Panc1 (cell line): ENCODE data around the gene PROKR2. TPM values are rescaled to one million over a fixed set of nuclear protein-coding genes. Genes with fewer than 3 reads are reported as not detected.

ENCODE experiments used
- ATAC-seq: fragments of 200-7000 bp; cut with Tn5 transposase; 2 replicates; pipeline ENCODE4 v1.9.1; 2020; ENCODE audit warnings: mild to moderate bottlenecking, moderate library complexity
- Bru-seq: library from RNA; stranded (reverse); fragments of 400-500 nt; gene quantifications from one replicate; lab custom pipeline; 2021; lab: Mats Ljungman, UMichigan
- BruChase-seq, 2 experiments: library from RNA; stranded (reverse); fragments of 400-500 nt; gene quantifications; one replicate each; lab custom pipeline; 2021; lab: Mats Ljungman, UMichigan
- BruUV-seq: library from RNA; stranded (reverse); fragments of 400-500 nt; replicated peaks from 2 replicates; lab custom pipeline; 2021; lab: Mats Ljungman, UMichigan
- CTCF ChIA-PET: fragments of 300-600 bp; sonication (Branson Sonifier 250); formaldehyde crosslinking; loops from one replicate; lab custom pipeline; 2022; ENCODE audit warnings: antibody characterized with exemption; lab: Charles Lee
- POLR2A ChIA-PET: fragments of 300-600 bp; sonication (Branson Sonifier 250); formaldehyde crosslinking; loops from one replicate; lab custom pipeline; 2022; ENCODE audit warnings: antibody characterized with exemption; lab: Charles Lee
- DNase-seq: peaks from one replicate; pipeline ENCODE4 v3.0.0-alpha.2; 2010; ENCODE audit warnings: low read depth, low spot score
- H3K27ac ChIP-seq: 2 replicates; pipeline ENCODE4 v1.5.1; 2011; ENCODE audit warnings: mild to moderate bottlenecking, low read length, inconsistent platforms
- H3K27me3 ChIP-seq: fragments of 200-500 bp; sonication (Bioruptor generic); 2 replicates; pipeline ENCODE4 v1.6.0; 2014; ENCODE audit warnings: low read length, inconsistent platforms; ENCODE audit not compliant: control insufficient read depth, insufficient read depth
- H3K36me3 ChIP-seq: fragments of 200-500 bp; sonication (Bioruptor generic); 2 replicates; pipeline ENCODE4 v1.5.1; 2014; ENCODE audit warnings: inconsistent platforms, mild to moderate bottlenecking, low read length, moderate library complexity; ENCODE audit not compliant: control insufficient read depth, insufficient read depth
- H3K4me1 ChIP-seq: 2 replicates; pipeline ENCODE4 v1.5.1; 2011; ENCODE audit warnings: inconsistent platforms, mild to moderate bottlenecking, low read length, moderate library complexity; ENCODE audit not compliant: control insufficient read depth, insufficient read depth
- H3K4me3 ChIP-seq, 2 experiments: 2 replicates each; pipeline ENCODE4 v1.5.1; 2011 to 2012; ENCODE audit warnings: low read depth in 2 of 2, low read length in 2 of 2, mild to moderate bottlenecking in 2 of 2, inconsistent platforms in 1 of 2, moderate library complexity in 1 of 2
- H3K9me3 ChIP-seq: fragments of 200-500 bp; sonication (Bioruptor generic); 2 replicates; pipeline ENCODE4 v1.5.1; 2014; ENCODE audit warnings: low read depth, mild to moderate bottlenecking, inconsistent platforms, low read length, moderate library complexity; ENCODE audit not compliant: control insufficient read depth, insufficient read depth
- POLR2AphosphoS5 ChIP-seq: IDR thresholded peaks from 2 replicates; pipeline ENCODE4 v1.6.1; 2012; ENCODE audit warnings: mild to moderate bottlenecking, low read depth, low read length, moderate library complexity
- REST ChIP-seq, 2 experiments: IDR thresholded peaks; 2 replicates each; pipeline ENCODE4 v1.6.1; 2011 to 2012; ENCODE audit warnings: low read depth in 2 of 2, control low read depth in 1 of 2, low read length in 1 of 2, mild to moderate bottlenecking in 1 of 2, moderate library complexity in 1 of 2; ENCODE audit not compliant: insufficient read depth in 1 of 2
- SIN3A ChIP-seq: IDR thresholded peaks from 2 replicates; pipeline ENCODE4 v1.6.1; 2012; ENCODE audit warnings: low read depth, mild to moderate bottlenecking, low read length, moderate library complexity, borderline replicate concordance; ENCODE audit not compliant: insufficient read depth
- TCF7L2 ChIP-seq: IDR thresholded peaks from 2 replicates; pipeline ENCODE4 v1.6.1; 2011; ENCODE audit warnings: mild to moderate bottlenecking, low read depth, low read length, inconsistent platforms
- in situ Hi-C: cut with HindIII; loops from 2 replicates; pipeline ENCODE4 v1.10.0; 2016; ENCODE audit warnings: low sequenced_read_pairs, low pct_unique_long_range_greater_than_20kb
- intact Hi-C: fragments of 100-400 bp; cut with micrococcal nuclease; formaldehyde crosslinking; loops from one replicate; pipeline ENCODE4 v1.10.0; 2022; ENCODE audit not compliant: unreplicated experiment
- long read RNA-seq: library from polyadenylated mRNA; unstranded; transcript quantifications from one replicate; pipeline ENCODE4 v2.0.0, GENCODE V29; 2021; ENCODE audit not compliant: unreplicated experiment
- polyA plus RNA-seq: library from polyadenylated mRNA; unstranded; fragments of >200 nt; gene quantifications from one replicate; pipeline ENCODE4 v1.2.1, GENCODE V29; 2012; ENCODE audit warnings: missing spikeins; ENCODE audit not compliant: insufficient read length
- total RNA-seq: library from RNA; stranded (reverse); gene quantifications from one replicate; pipeline ENCODE4 v1.2.1, GENCODE V29; 2021; ENCODE audit not compliant: unreplicated experiment
- TF ChIP-seq, protein P1 (sequence below): fragments of 450-650 bp; IDR thresholded peaks from 2 replicates; pipeline ENCODE4 v1.5.1; 2017; ENCODE audit warnings: mild to moderate bottlenecking

Gene PROKR2
- not detected for total RNA-seq
- not detected for polyA plus RNA-seq
- not detected for Bru-seq, nascent RNA
- BruChase-seq, experiment 1, labeled RNA remaining after a 2-hour chase = not detected
- BruChase-seq, experiment 2, labeled RNA remaining after a 6-hour chase = not detected
- long read RNA-seq = 0 reads

DNA sequence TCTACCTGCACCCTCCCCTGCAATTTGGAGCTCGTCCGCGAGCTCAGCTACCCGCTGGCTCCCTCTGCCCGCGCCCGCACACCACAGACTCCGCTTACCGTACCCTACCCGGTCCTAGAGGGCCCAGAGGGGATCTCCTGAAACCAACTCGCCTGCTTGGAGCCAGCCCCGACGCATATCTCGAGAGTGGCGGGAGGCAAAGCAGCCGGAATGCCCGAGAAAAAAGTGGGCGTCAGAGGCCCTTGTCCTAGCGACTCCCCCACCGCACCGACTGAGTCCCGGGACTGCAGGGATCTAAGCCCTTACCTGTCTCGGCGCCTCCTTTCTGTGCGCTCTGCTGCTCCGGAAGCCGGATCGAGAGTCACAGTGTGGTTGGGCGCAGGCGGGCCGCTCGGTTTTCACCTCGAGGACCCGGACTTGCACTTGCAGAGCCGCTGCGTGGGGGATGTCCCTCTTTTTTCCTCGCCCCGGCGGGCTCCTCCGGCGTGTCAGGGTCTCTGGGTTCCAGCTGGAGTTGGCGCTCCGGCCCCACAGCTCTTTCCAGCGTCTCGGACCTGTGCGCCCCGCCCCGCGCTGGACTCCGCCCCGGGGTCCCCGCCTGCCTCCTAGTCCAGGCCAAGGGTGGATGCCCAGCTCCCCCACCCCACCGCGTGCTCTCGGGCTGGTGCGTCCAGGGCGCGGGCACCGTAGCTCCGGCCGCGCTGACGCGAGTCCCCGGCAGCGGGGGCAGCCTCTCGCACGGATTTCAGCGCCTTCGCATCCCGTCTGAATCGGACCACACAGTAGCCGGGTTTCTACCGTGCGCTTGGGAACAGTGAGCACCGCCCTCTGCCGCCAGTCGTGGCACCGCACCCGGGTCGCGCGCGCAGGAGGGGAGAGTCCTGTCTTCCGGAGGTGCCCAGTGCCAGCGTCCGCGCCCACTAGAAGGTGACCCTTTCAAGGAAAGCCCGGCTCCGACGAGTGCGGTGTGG, at the start of gene PROKR2:
TSS of gene PROKR2 (minus strand) at position 767 of the 971 bp plus-strand sequence. CDS start 2,585 bp downstream, outside the sequence.
- DNase-seq = no peak
- CTCF ChIA-PET = no interaction called here
- Histone ChIP-seq H3K36me3 (no peaks in the 10 kb centered on the region), H3K27ac (no peak within 1 kb of the TSS), H3K4me1 (no peaks in the 10 kb centered on the region), H3K4me3 (no peak within 1 kb of the TSS), H3K9me3 (no peaks in the 10 kb centered on the region), H3K27me3 (peaks cover 12% of the 10 kb centered on the region)
- no TSS peak for BruUV-seq
- in situ Hi-C loops = no loop called here
- POLR2A ChIA-PET = no interaction called here
- intact Hi-C loops = no loop called here
- TF ChIP-seq POLR2AphosphoS5 = no peak
- TF ChIP-seq, protein P1, sequence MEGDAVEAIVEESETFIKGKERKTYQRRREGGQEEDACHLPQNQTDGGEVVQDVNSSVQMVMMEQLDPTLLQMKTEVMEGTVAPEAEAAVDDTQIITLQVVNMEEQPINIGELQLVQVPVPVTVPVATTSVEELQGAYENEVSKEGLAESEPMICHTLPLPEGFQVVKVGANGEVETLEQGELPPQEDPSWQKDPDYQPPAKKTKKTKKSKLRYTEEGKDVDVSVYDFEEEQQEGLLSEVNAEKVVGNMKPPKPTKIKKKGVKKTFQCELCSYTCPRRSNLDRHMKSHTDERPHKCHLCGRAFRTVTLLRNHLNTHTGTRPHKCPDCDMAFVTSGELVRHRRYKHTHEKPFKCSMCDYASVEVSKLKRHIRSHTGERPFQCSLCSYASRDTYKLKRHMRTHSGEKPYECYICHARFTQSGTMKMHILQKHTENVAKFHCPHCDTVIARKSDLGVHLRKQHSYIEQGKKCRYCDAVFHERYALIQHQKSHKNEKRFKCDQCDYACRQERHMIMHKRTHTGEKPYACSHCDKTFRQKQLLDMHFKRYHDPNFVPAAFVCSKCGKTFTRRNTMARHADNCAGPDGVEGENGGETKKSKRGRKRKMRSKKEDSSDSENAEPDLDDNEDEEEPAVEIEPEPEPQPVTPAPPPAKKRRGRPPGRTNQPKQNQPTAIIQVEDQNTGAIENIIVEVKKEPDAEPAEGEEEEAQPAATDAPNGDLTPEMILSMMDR = no peak; the same call in 1 of the 2 replicates
- TF ChIP-seq REST (IDR thresholded peaks at IDR 0.05; ENCODE audit: insufficient read depth in 1 of 2, low read depth in 2 of 2, low read length in 1 of 2) = no peak
- TF ChIP-seq TCF7L2 = no peak
- no peak for TF ChIP-seq SIN3A
- no peak for ATAC-seq

- Histone ChIP-seq H3K4me1 (no peaks in the 10 kb centered on the region), H3K27ac (no peak overlapping the region), H3K36me3 (no peaks in the 10 kb centered on the region), H3K27me3 (0 out of 2 replicates have a peak, but pooled peaks cover 2% of the 10 kb centered on the region), H3K9me3 (no peaks in the 10 kb centered on the region), H3K4me3 (no peak overlapping the region)
- no TSS peak for BruUV-seq
- ChIA-PET POLR2A (no interaction called here), CTCF (no interaction called here)
- DNase-seq = no peak
- ATAC-seq = no peak
- intact Hi-C loops = no loop called here
- TF ChIP-seq, protein P1 = no peak
- TF ChIP-seq POLR2AphosphoS5 (no peak), SIN3A (no peak), REST (IDR thresholded peaks at IDR 0.05; ENCODE audit: insufficient read depth in 1 of 2, low read depth in 2 of 2, low read length in 1 of 2) (no peak), TCF7L2 (no peak)
- in situ Hi-C loops = no loop called here
Measured at GRCh38 chr20:5364997-5365597, 48.3 kb upstream of the PROKR2 start.
